IPS DF 4.7 (cell line): ENCODE data around the gene RSBN1.
"Not testable (repeated sequence)": the region's sequence is repeated elsewhere in the genome, so short reads cannot be mapped to it uniquely, and the experiment has no call there.

Source experiments
- DNase-seq: peaks from one replicate; pipeline ENCODE4 v3.0.0-alpha.2; 2013; ENCODE audit warnings: low spot score; ENCODE audit errors: extremely low read depth

Gene RSBN1

GRCh38 chr1:113782406-113782805, 29.9 kb downstream of the RSBN1 start:
- DNase-seq, result no peak

DNA sequence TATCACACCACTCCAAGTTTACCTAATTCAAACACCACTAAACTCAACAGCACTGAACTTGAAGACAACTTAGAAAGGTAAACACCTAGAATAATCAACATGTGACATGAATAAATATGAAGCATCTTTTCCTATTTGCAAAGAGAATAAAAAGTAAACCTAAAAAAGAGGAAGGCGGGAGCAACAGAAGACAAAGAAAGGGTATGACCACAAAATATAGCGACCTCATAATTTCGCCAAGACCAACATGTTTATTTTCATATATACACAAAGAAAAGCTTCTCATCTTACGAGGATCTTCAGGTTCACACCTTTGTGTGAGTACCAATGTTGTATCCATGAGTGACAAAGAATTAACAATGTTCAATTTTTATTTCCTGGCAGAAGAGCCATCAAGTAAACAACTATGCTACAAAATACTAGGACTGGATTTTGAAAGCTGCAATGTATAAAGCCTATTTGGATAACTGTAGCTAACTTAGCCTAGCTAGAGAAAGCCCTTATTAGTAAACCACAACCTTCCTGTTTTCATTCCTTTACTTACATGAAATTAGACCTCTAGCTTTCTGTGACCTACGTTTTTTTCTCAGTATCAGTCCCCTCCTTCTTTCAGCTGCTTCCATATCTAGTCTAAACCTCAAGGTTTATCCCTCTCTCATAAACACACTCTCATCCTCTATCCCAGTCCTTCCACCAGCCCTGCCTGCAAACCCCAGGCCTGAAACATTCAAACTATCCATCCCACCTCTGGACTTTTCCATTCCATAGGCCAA, 31.7 kb downstream of the RSBN1 start:
- DNase-seq, result no peak

GRCh38 chr1:113779542-113779941, 32.7 kb downstream of the RSBN1 start:
- DNase-seq, result no peak

DNA sequence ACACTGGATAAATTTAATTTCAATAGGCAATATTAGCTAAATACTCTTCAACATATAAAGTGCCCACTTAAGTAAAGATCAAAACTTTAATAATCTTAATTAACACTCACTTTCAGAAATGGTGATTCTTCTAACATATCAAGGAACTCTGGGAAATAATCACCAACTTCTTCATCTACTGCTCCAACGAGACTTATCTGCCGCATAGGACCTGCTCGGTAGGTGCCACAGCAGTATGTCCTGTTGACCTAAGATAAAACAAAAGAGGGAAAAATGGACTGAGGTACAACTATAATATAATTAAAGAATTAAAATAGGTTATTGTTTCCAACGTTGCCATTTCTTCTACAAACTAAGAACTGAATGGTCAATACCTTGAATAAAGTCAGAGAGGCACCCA, 34.7 kb downstream of the RSBN1 start:
- DNase-seq, result no peak

GRCh38 chr1:113770031-113770430, 42.2 kb downstream of the RSBN1 start:
- DNase-seq, result no peak

DNA sequence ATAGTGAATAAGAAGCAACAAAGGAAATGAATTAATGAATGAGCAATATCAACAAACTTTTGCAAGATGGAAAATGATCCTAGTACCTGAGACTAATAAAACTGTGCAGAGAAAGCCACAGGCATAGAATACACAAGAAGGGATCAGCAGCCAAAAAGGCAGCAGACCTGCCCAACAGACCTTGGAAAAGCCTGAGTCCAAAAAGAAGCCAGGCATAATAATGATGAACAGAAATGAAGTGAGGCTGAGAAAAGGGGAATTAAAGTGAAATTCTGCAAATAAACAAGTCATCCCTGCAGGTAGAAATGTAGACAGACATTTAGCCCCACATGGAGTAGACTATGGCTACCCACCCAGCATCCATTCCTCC, 42.7 kb downstream of the RSBN1 start:
- no peak for DNase-seq

DNA sequence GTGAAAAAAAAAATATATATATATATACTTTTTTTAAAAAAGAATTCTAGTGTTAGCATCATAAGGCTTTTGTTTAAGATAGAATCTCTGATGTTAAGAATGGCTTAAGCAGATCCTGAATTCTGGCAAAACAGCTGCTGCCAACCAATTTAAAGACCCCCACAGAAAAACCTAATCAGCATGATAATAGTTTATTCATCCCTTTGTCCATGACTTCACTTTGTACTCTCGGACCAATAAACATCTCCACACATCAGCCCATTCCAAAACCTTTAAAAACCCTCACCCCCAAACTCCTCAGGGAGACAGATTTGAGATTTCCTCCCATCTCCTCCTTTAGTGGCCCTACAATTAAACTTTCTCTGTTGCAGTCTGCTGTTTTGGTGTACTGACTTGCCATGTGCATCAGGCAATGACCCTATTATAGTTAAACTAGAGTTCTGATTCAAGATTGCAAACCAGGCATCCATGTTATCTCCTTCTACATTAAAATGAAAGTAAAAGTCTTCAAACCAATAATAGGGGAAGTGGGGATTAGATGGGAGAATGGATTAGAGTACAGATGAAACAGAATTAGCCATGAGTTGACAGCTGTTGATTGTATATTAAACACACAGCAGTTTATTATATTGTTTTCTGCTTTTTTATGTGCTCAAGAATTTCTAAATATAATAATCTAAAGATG, 43.2 kb downstream of the RSBN1 start:
- DNase-seq, result no peak

GRCh38 chr1:113765306-113766230, 46.7 kb downstream of the RSBN1 start:
- DNase-seq, result no peak

- no peak for DNase-seq
Measured at GRCh38 chr1:113763661-113764060, 48.6 kb downstream of the RSBN1 start.

GRCh38 chr1:113761937-113762336, 50.3 kb downstream of the RSBN1 start:
- no peak for DNase-seq

DNA sequence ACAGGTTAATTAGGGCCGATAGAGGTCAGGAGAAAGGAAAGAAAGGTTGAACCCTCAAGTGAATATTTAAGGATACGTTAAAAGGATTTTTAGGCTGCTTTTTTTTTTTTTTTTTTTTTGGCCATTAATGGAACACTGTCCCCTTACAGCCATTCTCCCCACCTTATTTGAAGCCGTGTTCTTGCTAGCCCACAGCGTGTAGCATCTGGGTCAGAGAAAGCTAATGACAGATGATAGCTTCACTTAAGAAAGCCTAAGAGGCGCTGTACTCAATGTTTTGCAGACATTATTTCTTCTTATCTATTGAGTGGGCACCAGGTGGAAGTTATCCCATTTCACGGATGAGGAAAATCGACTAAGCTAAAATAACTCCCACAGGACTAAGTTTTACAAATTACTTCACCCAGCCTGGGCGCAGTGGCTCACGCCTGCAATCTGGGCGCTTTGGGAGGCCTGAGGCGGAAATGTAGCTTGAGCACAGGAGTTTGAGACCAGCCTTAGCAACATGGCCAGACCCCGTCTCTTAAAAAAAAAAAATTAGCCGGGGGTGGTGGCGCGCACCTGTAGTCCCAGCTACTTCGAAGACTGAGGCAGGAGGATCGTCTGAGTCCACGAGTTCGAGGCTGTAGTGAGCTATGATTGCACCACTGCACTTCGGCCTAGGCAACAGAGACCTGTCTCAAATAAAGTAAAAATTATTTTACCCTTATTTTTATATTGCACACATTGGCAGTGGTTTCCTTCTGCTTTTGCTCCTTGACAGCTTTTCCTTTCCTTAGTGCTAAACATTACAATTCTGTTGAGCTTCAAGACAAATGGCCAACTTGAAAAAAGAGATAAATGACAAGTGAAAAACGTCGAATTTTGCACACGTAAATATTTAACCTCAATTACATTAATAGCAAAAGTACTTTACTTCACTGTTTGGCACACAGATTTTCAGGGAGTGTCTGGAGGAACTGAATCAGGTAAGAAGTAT, 51.9 kb downstream of the RSBN1 start:
- no peak for DNase-seq

DNA sequence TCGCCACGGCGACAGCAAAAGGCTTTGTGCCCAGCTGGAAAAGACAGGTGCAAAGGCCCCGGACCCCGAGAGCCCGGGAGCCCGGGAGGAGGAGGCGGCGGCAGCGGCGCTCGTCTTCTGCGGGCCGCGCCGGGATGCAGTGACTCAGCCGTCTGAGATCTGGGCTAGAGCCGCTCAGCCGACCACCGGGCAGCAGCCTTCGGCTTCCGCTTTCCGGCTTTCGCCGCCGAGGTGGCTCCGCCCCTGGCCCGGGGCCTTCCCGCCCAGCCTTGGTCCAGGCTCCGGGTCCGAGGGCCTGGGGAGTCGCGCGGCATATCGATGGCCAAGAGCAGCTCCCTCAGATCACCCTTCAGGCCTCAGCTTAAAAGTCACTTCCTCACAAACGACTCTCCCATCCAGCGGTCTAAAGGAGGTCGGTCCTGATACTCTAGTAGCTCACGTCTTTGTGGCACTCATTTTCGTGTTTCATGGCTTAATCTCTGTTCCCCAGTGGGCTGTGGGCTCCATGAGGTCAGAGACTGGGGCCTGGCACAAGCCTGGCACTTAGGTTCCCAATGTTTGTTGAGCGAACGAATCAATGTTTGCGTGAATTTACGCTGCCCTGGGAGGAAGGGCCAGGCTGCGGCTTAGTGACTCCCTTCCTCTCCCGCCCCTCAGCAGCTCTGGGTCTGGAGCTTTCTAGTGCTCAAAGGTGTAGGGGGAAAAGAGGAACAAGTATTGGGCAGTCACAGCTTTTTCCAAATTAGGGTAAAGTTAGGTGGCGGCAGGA, 52.8 kb downstream of the RSBN1 start, which contains the start of gene PHTF1:
Gene PHTF1, minus strand, starts transcription at position 154 of the 769 bp plus-strand sequence. CDS start 783 bp downstream, outside the sequence.
- peak; percentile 38 for DNase-seq

GRCh38 chr1:113758631-113759332, 53.5 kb downstream of the RSBN1 start:
- DNase-seq, result peak; percentile 14

DNA sequence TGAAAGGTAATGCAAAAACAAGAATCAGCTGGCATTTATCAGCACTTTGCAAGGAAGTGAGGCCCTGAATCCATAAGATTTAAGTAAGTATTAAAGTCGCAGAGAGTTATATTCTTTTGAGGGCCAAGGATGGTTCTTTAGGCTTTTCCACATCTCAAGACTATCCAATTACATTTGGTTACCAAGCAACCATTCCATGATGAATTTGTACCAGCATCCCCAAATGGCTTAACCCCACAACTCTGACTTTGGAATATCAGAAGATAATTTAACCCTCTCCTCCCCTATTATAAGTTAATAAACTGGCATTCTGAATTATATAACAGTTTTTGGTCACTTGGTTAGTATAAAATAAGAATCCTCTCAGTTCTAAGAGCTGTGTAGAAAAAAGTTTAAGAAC, 55.8 kb downstream of the RSBN1 start:
- no peak for DNase-seq

GRCh38 chr1:113753333-113753732, 58.9 kb downstream of the RSBN1 start:
- DNase-seq, result not testable (repeated sequence)

DNA sequence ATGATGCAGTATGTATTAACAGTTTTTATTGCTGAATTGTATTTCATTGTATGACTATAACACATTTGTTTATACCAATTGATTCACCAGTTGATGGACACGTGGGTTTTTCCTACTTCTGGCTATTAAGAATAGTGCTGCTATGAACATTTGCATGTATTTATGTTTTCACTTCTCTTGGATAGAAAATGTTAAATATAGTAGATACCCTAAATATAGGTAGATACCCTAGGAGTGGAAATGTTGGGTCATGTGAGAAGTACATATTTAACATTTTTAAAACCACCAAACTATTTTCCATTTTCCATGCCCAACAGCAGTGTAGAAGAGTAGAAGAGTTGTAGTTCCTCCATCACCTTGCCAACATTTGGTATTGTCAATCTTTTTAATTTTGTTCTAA, 60.8 kb downstream of the RSBN1 start:
- DNase-seq, result no peak

GRCh38 chr1:113751114-113751513, 61.2 kb downstream of the RSBN1 start:
- no peak for DNase-seq

DNA sequence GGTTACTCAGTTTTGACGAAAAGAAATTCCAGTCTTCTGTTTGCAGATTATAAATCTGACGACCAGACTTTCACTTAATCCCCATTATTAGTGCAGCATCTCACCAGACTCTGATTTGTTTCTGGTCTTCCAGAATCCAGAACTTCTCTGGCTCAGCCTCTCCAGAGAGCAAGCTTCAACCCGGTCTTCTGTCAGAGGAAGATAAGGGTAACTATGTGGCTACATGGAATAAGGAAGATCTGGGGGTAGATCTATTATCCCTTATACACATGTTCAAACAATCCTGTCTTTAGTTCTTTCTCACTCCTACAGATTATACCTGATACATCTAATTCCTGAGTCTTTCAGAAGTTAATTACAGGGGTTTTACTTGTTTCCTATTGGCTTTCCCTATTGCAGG, 62.9 kb downstream of the RSBN1 start:
- DNase-seq, result no peak

DNA sequence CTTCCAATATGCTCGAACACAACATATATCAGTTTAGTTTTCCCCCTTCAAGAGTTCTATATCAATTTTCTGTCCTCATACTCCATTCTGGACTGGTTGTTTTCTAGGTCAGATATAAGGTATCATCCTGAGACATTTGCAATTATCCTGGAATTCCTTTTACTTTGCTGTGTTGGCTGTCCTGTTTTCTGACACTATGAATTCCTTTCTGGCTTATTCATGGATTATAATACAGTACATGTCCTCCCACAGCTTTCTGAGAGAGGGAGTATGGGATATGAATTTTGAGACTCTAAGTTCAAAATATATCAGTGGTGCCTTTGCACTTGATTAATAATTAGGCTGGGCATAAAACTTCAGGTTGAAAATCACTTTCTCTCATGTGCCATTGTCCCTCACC, 64.9 kb downstream of the RSBN1 start:
- DNase-seq, result no peak
